ENCODE measurements around the gene USP54. TPM values are rescaled to one million over a fixed set of nuclear protein-coding genes. Genes with fewer than 3 reads are reported as not detected.

USP54 gene
- total RNA-seq, 4 donors from 2014 or later: 10.6 to 73.7 (median 40.5) TPM

DNA sequence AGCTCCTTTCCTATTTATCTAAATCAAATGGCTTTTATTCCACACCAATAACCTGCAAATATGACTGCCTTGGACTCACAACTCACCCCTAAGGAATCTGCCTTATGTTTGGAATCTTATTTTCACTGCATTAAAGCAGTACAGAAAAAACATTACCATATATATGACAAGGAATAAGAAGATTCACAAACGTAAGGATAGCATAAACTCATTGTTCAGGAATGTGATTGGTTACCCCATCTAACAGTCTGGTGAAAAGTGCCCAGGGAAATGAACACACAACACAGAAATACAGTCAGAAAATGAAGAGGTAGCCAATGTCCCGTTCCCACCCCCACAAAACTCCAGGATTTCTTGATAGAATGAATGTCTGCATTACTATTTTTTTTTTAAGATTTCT is 97.4 kb downstream of the USP54 start:
- H3K36me3 ChIP-seq: no peaks in the 10 kb centered on the region
- intact Hi-C loops (cut with DNase I; ENCODE audit: low total_unique reads): no loop called here
- no peak for DNase-seq
- peak overlapping the region in 1 of 2 donors; percentile 15 for H3K27ac ChIP-seq
- no peaks in the 10 kb centered on the region for H3K9me3 ChIP-seq
- peak overlapping the region in 1 of 2 donors; percentile 14 for H3K4me3 ChIP-seq
- TF ChIP-seq POLR2A (IDR thresholded peaks at IDR 0.05) (no peak), CTCF (IDR thresholded peaks at IDR 0.05) (no peak)
- H3K4me1 ChIP-seq: peaks cover 4% of the 10 kb centered on the region in 2 donors
- no peaks in the 10 kb centered on the region for H3K27me3 ChIP-seq

DNA sequence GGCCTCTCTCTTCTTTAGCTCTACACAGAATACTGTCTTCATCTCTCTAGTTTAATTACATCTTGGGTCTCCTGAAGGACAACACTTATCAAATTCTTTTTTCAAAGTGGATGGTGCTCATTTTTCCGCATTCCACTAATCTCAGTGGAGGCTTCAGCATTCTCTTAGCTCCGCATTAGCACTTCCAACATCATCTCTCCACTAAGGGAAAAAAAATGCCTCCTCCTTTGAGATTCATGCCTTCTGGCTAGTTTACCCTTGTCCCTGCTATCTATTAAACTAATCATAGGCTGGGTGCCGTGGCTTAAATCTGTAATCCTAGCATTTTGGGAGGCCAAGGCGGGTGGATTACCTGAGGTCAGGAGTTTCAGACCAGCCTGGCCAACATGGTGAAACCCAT is 104.5 kb downstream of the USP54 start:
- intact Hi-C loops (cut with DNase I; ENCODE audit: low total_unique reads): no loop called here
- H3K4me3 ChIP-seq: no peak overlapping the region
- no peaks in the 10 kb centered on the region for H3K4me1 ChIP-seq
- H3K27ac ChIP-seq: no peak overlapping the region
- DNase-seq: no peak
- H3K36me3 ChIP-seq: no peaks in the 10 kb centered on the region
- TF ChIP-seq CTCF (IDR thresholded peaks at IDR 0.05) (no peak), POLR2A (IDR thresholded peaks at IDR 0.05) (no peak)
- no peaks in the 10 kb centered on the region for H3K27me3 ChIP-seq
- no peaks in the 10 kb centered on the region for H3K9me3 ChIP-seq

DNA sequence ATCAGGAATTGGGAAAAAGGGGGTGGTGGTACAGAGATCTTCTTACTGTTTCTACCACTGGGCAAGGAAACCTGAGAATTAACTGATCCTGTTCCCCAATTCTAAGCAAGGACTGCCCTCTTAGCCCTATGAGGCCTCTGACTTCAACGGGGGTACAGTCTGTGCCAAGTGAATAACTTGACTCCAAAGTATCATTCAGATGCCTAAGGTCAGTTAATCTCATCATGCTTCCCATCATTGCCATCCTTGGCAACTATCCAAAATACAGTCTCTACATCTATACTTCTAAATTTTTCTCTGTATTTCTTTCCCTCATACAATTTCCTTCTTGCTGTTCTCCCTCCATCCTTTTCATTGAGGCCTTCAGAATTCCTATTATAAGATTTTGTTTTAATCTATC is 105.8 kb downstream of the USP54 start:
- no peak overlapping the region for H3K4me3 ChIP-seq
- DNase-seq: no peak
- intact Hi-C loops (cut with DNase I; ENCODE audit: low total_unique reads): no loop called here
- no peaks in the 10 kb centered on the region for H3K27me3 ChIP-seq
- H3K9me3 ChIP-seq: no peaks in the 10 kb centered on the region
- no peaks in the 10 kb centered on the region for H3K36me3 ChIP-seq
- no peak for TF ChIP-seq POLR2A (IDR thresholded peaks at IDR 0.05)
- no peak for TF ChIP-seq CTCF (IDR thresholded peaks at IDR 0.05)
- H3K27ac ChIP-seq: no peak overlapping the region
- H3K4me1 ChIP-seq: no peaks in the 10 kb centered on the region

DNA sequence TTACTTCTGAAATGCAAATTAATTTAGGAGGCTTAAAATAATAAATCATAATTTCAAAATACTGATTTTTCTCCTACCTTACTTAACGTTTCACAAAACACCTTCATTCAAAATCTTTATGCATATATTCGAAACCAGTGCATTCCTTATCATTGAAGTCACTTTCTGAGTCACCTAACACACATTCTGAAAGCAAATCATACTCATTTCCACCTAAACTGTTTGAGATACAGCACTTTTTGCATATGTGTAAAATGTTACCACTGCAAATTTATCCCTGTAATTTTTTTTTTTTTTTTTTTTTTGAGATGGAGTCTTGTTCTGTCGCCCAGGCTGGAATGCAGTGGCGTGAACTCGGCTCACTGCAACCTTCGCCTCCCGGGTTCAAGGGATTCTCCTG is 111.0 kb downstream of the USP54 start:
- H3K27ac ChIP-seq: no peak overlapping the region
- H3K4me1 ChIP-seq: no peaks in the 10 kb centered on the region
- H3K36me3 ChIP-seq: no peaks in the 10 kb centered on the region
- intact Hi-C loops (cut with DNase I; ENCODE audit: low total_unique reads): no loop called here
- no peak for TF ChIP-seq CTCF (IDR thresholded peaks at IDR 0.05)
- TF ChIP-seq POLR2A (IDR thresholded peaks at IDR 0.05): no peak
- no peaks in the 10 kb centered on the region for H3K27me3 ChIP-seq
- H3K9me3 ChIP-seq: no peaks in the 10 kb centered on the region
- no peak overlapping the region for H3K4me3 ChIP-seq
- DNase-seq: no peak

DNA sequence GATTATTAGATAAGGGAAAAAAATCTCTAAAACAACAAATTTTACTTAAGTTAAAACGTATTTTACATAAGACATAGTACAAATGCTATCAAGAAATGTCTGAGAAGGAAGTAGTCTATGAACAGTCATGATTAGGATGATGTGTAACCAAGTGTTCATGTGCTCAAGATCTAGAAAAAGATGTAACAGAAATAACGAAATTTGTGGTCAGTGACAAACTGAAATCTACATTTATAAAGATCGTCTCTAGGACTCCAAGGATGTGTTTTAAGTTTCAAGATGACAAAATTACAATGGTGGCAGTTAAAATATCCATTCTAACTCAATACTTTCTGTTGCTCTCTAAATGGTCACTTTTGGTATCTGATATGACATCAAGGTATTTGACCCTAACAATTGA is 112.5 kb downstream of the USP54 start:
- no peaks in the 10 kb centered on the region for H3K4me1 ChIP-seq
- H3K27ac ChIP-seq: no peak overlapping the region
- TF ChIP-seq POLR2A (IDR thresholded peaks at IDR 0.05) (no peak), CTCF (IDR thresholded peaks at IDR 0.05) (no peak)
- DNase-seq: no peak
- no peaks in the 10 kb centered on the region for H3K9me3 ChIP-seq
- no peak overlapping the region for H3K4me3 ChIP-seq
- intact Hi-C loops (cut with DNase I; ENCODE audit: low total_unique reads): no loop called here
- no peaks in the 10 kb centered on the region for H3K36me3 ChIP-seq
- H3K27me3 ChIP-seq: no peaks in the 10 kb centered on the region

Data from uterus (tissue), 4 donors.